ENCODE measurements around the gene FARP1.

GRCh38 chr13:98297745-98298144 is 154.9 kb downstream of the FARP1 start:
- TF ChIP-seq CTCF (IDR thresholded peaks at IDR 0.05; ENCODE audit: insufficient read depth, low read depth, low read length) = no peak
- no peak for TF ChIP-seq EZH2 (IDR thresholded peaks at IDR 0.05; ENCODE audit: insufficient read depth, low read length)

All from astrocyte (in vitro differentiated cells and primary cell).